GM23338 (cell line): Measurements from ENCODE around the gene MAN1C1.

ENCODE experiments used
- CREB1 ChIP-seq: fragments of 250-450 bp; sonication (Bioruptor Pico); IDR thresholded peaks from 2 replicates; pipeline ENCODE4 v1.5.0; 2020; ENCODE audit warnings: low read depth, mild to moderate bottlenecking, moderate library complexity
- ETS1 ChIP-seq: IDR thresholded peaks from 2 replicates; pipeline ENCODE4 v1.6.1; 2016; ENCODE audit warnings: antibody characterized with exemption
- EZH2 ChIP-seq: fragments of 200-600 bp; sonication (generic); IDR thresholded peaks from one replicate; pipeline ENCODE4 v1.8.0; 2017; ENCODE audit warnings: antibody characterized with exemption, mild to moderate bottlenecking, low read depth; ENCODE audit not compliant: unreplicated experiment
- EZH2phosphoT487 ChIP-seq: fragments of 200-600 bp; sonication (generic); IDR thresholded peaks from one replicate; pipeline ENCODE4 v1.8.1; 2018; ENCODE audit warnings: antibody characterized with exemption; ENCODE audit not compliant: unreplicated experiment
- JUNB ChIP-seq: IDR thresholded peaks from one replicate; pipeline ENCODE4 v1.6.1; 2016; ENCODE audit warnings: antibody characterized with exemption; ENCODE audit not compliant: unreplicated experiment
- POLR2AphosphoS5 ChIP-seq: IDR thresholded peaks from 2 replicates; pipeline ENCODE4 v1.6.1; 2016; ENCODE audit warnings: antibody characterized with exemption, low read depth
- REST ChIP-seq: IDR thresholded peaks from one replicate; pipeline ENCODE4 v1.6.1; 2018; ENCODE audit warnings: antibody characterized with exemption; ENCODE audit not compliant: unreplicated experiment
- ZNF114 ChIP-seq: fragments of 250-450 bp; sonication (Bioruptor Pico); IDR thresholded peaks from 2 replicates; pipeline ENCODE4 v1.5.0; 2020; ENCODE audit warnings: mild to moderate bottlenecking, moderate library complexity
- ZNF331 ChIP-seq: fragments of 250-450 bp; sonication (Bioruptor Pico); IDR thresholded peaks from 2 replicates; pipeline ENCODE4 v1.5.0; 2020; ENCODE audit warnings: low read depth, mild to moderate bottlenecking, moderate library complexity
- TF ChIP-seq, protein P1 (sequence below), 2 experiments: fragments of 200-600 bp in 1 of 2; sonication (generic) in 1 of 2; conservative IDR thresholded peaks; 2 replicates each; pipeline versions ENCODE4 v1.5.1 to v1.6.1; 2016 to 2017; ENCODE audit warnings: antibody characterized with exemption in 2 of 2, low read depth in 2 of 2, mild to moderate bottlenecking in 2 of 2, moderate library complexity in 1 of 2

GRCh38 chr1:25787760-25788166 is 171.2 kb downstream of the MAN1C1 start:
- TF ChIP-seq, protein P1, sequence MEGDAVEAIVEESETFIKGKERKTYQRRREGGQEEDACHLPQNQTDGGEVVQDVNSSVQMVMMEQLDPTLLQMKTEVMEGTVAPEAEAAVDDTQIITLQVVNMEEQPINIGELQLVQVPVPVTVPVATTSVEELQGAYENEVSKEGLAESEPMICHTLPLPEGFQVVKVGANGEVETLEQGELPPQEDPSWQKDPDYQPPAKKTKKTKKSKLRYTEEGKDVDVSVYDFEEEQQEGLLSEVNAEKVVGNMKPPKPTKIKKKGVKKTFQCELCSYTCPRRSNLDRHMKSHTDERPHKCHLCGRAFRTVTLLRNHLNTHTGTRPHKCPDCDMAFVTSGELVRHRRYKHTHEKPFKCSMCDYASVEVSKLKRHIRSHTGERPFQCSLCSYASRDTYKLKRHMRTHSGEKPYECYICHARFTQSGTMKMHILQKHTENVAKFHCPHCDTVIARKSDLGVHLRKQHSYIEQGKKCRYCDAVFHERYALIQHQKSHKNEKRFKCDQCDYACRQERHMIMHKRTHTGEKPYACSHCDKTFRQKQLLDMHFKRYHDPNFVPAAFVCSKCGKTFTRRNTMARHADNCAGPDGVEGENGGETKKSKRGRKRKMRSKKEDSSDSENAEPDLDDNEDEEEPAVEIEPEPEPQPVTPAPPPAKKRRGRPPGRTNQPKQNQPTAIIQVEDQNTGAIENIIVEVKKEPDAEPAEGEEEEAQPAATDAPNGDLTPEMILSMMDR (conservative IDR thresholded peaks at IDR 0.05; ENCODE audit: low read depth in 2 of 2): no peak
- TF ChIP-seq CREB1 (no peak), EZH2phosphoT487 (no peak), EZH2 (no peak), ZNF331 (CRISPR knock-in tag) (no peak), REST (no peak), POLR2AphosphoS5 (no peak), ZNF114 (no peak), JUNB (no peak), ETS1 (no peak)
